Activated CD8-positive, alpha-beta memory T cell treated with anti-CD3 and anti-CD28 coated beads, Interleukin-2, amount 50 U/mL, for 24 hours (primary cell): Measurements from ENCODE around the gene FHL1.

Experiments used
- DNase-seq: peaks from one replicate; pipeline ENCODE4 v3.0.0-alpha.2; 2020; ENCODE audit errors: extremely low read depth

The FHL1 gene

DNA sequence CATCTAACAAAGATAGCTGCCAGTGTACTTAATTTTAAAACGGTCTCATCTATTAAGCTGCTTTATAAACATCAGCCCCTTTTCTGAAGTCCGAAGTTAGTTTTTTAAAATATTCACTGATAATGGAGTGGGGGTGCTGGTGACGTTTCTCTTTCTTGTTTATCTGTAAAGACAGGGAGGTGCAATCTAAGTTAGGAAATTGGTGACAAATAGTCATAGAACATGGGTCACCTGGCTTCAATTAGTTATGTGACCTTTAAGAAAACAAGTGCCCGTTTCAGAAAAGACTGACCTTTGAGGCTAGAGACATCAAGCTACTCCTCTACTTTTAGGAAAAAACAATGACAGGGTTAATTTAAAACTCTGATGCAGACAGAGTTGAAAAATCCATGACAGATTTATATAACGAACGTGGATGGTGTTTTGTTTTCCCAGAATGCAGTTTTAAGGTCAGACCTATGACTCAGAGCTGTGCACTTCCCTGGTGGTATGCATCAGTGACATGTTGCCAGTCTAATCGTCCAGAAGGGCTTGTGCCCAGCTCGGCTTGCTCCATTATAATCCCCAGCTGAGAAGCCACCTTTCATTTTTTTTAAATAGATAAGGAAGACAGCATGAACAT is 38.2 kb downstream of the FHL1 start:
- DNase-seq = no peak

DNA sequence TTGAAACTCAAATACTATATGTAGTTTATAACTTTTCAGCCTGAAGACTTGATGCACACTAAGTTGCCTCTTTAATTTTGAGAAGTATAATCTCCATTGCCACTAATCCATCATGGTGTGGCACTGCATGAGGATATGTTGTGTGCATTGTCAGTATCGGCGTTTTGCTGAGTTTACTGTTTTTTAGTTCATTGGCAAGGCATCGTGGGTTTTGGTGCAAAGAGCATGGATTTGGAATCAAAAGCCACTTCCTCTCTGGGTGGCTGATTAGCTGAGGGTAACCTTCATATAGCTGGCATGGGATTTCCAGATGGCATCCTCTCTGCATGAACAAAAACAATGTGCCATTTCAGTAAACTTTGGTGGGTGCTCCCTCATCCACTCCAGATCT is 38.7 kb downstream of the FHL1 start:
- DNase-seq = no peak

- no peak for DNase-seq
Measured at GRCh38 chrX:136189222-136189621, 41.9 kb downstream of the FHL1 start.

GRCh38 chrX:136190038-136190713 is 42.8 kb downstream of the FHL1 start:
- DNase-seq = no peak

- DNase-seq = no peak
Measured at GRCh38 chrX:136191171-136191570, 43.8 kb downstream of the FHL1 start.

DNA sequence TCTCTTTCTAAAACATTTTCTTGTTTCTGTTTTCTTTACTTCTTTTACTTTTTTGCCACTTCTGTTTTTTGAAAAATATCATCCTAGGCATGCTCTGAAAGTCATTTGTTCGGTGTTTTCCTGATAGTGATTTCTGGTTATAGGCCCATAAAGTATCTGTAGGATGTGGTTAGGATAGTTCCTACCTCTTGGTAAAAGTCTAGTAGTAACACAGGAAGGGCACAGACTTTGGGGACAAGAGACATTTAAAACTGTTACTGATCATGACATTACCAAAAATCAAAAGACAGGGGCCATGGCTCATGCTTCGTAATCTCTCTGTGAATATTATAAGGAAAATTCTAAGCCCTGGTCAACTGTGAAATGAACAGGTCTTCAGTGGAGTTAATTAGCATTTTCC is 44.8 kb downstream of the FHL1 start:
- DNase-seq = no peak

DNA sequence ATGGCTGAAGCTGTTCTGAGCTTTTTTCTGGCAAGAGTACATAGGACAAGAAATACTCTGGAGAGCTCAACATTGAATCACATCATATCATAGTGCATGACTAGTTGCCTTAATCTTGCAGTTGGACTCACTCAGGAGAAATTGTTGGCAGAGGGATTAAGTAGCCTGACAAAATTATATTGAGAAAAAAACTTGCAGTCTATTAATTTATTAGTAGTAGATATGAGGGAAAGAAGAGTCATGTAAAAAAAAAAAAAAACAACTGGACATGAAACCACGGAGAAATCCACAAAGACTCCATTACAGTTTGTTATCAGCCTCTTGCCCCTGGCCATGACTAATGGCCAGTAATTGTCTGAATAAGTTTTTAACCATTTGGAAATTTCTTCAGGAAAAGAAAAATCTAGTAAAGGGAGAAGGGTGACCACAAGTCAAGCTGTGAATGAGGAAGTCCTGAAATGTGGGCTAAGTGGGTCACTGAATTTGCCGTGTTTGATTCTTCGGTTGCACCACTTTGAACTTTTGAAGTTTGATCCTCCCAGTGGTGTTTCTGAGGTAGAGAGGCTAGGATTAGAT is 45.6 kb downstream of the FHL1 start:
- no peak for DNase-seq

GRCh38 chrX:136193771-136194170 is 46.4 kb downstream of the FHL1 start:
- DNase-seq = no peak

- DNase-seq = no peak
Measured at GRCh38 chrX:136194536-136194935, 47.2 kb downstream of the FHL1 start.

DNA sequence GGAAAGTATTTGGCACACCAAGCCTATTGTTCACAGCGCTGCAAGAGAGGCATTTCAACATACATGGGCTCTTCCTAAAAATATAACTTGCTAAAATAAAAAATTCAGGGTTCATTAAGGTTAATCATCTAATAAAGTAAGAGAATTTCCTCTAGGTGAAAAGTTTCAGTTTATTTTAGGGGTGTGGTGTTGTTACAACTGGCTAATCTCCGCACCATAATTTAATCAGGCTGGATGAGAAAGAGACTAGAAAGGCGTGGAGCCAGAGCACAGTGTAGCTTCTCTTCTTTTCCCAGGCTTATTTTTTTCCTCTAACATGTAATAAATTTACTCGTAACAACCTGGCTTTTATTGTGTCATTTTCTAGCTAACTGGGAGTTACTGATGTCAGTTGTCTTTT is 47.9 kb downstream of the FHL1 start:
- DNase-seq = no peak

GRCh38 chrX:136196691-136197155 is 49.4 kb downstream of the FHL1 start:
- no peak for DNase-seq

GRCh38 chrX:136198010-136198409 is 50.7 kb downstream of the FHL1 start:
- no peak for DNase-seq

DNA sequence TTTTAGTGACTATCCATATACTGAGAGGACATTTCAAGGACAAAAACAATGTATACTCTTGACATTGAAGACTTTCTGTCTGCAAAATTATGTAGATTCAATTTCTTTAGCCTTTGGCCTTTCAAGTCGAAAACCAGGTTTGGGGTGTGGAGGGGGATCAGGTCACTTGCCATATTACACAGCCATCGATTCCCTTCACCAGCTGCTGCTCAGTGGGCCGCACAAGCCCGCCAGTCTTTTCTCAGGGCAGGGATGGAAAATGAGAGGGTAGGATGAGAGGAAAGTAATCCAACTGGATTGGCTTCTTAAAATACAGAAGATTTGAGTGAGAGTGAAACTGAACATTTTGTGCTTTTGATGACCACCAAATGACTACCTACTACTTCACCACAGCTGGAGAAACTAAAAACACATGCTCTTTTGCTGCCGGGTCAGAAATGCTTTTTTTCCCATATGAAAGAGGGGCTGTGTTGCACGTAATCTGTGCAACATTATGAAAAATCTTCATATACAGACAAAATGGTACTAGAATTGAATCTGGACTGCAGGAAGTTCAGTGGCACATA is 51.4 kb downstream of the FHL1 start:
- no peak for DNase-seq

- DNase-seq = no peak
Measured at GRCh38 chrX:136199365-136199764, 52.0 kb downstream of the FHL1 start.

DNA sequence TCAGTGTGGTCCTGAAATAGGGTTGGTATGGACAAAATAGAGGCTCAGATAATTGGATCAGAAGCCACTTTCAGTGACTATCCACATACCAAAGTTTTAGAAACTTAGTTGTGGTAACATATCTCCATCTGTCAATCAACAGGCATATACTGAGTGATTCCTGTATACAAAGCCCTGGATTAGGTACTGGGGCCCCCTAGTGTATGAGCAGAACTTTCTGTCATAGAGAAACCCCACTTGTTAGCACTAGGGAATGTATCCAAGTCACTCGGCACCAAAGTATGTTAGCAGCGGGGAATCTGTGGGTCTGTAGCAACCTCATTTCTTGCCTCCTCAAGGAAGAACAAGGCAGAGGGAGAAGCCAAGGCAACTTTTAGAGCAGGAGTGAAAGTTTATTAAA is 53.1 kb downstream of the FHL1 start:
- DNase-seq = no peak

DNA sequence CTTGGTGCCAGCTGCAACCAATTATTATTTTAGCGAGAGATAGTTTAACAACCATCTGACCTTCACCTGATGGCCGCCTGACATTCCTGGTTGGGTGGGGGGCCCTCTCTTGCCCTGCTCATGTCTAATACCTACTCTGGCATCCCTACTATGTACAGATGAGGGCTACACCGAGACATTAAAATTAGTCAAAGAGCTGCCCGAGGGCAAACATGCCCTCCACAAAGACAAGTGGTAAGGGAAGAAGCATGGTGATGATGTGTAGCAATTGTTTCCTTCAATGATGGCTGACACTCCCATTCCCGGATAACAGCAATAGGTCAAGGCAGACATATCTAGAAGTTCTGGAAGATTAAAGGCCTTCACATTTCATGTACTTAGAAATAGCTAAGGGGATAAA is 54.3 kb downstream of the FHL1 start:
- DNase-seq = no peak

DNA sequence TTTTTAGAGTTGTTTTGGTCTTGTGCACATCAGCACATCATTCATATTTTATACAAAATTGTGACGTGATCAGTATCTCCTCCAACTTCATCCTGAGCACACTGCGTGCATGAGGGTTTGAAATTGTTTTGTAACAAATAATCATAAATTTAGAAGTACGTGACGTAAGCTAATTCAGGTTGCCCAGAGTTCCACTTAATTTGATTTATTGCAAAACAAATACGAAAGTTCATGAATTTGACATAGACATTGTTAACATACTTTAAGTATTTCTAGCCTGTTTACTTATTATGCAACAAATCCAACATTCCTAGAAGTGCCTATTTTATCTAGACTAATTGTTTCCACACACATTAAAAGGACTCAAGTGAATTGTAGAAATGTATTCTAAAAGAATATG is 55.6 kb downstream of the FHL1 start:
- DNase-seq = no peak

DNA sequence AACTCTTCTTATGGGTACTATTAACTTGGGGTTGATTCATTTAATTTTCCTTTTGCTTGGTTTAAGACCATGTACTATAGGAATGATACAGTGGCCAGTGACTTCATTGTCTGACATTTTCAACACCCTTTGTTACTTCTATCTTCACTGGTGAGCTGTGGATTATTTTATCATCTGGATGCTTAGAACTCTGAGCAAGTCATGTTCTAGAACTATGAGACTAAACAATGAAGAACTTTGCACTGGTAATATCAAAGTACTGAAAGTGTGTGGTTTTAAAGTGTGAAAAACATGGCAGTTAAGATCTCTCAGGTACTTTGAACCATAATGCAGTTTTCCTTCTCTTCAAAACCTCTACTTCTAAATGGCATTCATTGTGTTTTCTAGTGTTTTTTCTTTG is 56.1 kb downstream of the FHL1 start:
- DNase-seq = no peak

- DNase-seq = no peak
Measured at GRCh38 chrX:136203951-136204350, 56.6 kb downstream of the FHL1 start.

- DNase-seq = no peak
Measured at GRCh38 chrX:136204571-136204970, 57.2 kb downstream of the FHL1 start.

DNA sequence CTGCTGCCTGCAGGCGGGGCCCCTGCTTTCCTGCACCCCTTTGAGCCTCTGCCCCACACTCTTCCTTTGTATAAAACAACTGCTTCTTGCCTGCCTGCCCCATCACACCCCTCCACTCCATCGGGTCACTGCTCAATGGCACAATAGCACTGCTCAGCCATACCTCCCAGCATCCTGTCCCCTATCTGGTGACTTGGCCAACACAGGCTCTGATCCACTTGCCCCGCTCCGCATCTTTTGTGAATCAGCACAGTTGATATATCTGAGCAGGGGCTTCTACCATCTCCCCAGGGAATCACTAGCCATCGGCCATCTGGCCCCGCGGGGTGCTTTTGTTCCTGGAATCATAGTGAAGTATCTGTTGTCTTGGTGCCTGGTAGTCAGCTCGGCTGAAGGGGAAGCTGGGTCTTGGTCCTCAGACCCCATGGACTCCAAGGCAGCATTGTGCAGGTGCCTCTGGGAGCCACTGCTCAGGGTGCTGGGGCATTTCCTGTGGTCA is 58.6 kb downstream of the FHL1 start:
- DNase-seq = no peak

GRCh38 chrX:136206916-136207315 is 59.6 kb downstream of the FHL1 start:
- no peak for DNase-seq

- no peak for DNase-seq
Measured at GRCh38 chrX:136207546-136207945, 60.2 kb downstream of the FHL1 start.
